Kasumi-1 (cell line): ENCODE measurements around the gene NTSR2.

Experiments used
- DNase-seq, 2 experiments: peaks; one replicate each; lab custom pipeline; 2025; lab: John Stamatoyannopoulos, UW

Gene NTSR2

DNA sequence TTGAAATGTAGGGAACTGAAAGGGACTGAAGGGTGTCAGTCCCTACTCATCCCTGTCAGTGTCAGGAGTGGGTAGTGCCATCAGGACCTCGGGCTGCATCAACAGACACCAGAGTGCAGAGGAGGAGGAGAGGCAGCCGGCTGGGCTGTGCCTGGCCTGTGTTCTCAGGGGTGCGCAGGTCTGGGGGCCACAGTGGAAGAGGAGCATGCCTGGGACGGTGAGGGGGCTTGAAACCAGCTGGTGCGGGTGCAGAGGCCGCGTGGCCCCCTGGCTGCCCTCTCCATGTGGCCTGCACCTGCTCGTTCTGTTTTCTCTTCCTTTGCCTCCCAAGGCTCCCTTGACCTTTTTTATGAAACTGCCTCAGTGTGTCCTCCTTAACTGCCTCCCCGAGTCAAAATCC lies 41.3 kb downstream of the NTSR2 start:
- no peak for DNase-seq

DNA sequence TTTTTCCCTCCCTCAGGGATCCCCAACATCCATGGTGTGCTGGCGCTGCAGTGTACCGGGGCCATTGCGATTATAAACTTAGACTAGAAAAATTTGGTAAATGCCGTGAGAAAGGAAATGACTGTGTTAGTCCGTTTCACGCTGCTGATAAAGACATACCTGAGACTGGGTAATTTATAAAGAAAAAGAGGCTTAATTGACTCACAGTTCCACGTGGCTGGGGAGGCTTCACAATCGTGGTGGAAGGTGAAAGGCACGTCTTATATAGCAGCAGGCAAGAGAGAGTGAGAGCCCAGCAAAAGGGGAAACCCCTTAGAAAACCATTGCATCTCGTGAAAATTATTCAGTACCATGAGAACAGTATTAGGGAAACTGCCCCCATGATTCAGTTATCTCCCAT lies 44.3 kb downstream of the NTSR2 start:
- no peak for DNase-seq

DNA sequence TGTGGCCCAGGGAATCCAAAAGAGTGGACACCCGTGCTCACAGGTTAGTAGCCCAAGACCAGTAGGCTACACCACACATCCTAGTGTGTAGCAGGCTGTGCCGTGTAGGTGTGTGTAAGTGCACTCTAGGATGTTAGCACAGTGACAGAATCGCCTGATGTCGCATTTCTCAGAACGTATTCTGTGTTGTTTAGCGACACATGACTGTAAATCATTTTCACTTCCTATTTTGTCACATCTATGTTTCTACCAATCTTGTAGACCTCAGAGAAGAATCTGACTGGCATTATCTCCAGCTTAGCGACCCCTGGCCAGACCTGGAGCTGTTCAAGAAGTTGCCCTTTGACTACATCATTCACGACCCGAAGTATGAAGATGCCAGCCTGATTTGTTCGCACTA lies 45.1 kb downstream of the NTSR2 start:
- no peak for DNase-seq

DNA sequence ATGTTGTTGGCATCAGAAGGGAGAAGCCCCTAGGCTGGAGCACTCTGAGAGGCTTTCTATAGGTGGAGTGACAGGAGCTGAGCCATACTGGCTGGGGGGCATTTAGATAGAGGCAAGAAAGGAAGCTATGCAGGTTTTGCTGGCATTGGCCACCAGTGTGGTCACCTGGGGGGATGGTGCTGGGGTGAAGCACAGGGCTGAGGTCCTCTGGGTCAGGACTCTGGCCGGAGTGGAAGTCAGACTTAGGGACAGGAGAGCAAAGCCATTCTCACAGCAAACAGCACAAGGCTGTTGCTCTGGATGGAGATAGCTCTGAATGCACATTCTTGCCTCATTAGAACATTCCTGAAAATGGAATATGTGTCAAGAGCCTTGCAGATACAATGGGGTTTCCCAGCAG lies 47.4 kb downstream of the NTSR2 start:
- no peak for DNase-seq

DNA sequence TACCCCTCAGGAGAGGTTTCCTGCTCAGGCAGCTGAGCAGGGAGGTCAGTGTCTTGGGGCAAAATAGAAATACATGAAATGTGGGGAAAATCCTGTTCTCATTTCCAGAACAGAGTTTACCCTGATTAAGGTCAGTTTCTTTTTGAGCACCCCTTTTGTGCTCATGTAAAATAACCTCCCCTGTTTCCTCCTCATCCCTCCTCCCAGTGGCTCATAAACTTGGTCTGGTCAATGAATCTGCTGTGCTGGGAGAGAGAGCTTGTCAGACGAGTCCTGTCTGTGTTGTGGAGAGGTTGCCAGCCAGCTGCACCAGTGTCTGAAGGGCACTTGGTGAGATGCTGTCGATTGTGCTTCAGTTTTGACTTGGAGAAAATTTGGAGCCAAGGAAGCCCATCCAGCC lies 48.6 kb downstream of the NTSR2 start:
- DNase-seq: no peak

DNA sequence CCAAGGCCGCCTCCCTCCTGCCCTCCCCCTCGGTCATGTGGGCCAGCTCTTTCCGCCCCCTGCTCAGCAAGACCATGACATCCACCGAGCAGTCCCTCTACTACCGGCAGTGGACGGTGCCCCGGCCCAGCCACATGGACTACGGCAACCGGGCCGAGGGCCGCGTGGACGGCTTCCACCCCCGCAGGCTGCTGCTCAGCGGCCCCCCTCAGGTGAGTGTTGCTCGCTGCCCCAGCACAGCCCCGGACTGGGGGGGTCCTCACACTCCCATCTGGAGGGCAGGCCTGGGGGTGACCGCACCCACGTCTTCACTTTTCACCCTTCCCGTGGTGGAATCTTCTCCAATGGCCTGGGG lies 51.3 kb downstream of the NTSR2 start:
- DNase-seq: no peak

DNA sequence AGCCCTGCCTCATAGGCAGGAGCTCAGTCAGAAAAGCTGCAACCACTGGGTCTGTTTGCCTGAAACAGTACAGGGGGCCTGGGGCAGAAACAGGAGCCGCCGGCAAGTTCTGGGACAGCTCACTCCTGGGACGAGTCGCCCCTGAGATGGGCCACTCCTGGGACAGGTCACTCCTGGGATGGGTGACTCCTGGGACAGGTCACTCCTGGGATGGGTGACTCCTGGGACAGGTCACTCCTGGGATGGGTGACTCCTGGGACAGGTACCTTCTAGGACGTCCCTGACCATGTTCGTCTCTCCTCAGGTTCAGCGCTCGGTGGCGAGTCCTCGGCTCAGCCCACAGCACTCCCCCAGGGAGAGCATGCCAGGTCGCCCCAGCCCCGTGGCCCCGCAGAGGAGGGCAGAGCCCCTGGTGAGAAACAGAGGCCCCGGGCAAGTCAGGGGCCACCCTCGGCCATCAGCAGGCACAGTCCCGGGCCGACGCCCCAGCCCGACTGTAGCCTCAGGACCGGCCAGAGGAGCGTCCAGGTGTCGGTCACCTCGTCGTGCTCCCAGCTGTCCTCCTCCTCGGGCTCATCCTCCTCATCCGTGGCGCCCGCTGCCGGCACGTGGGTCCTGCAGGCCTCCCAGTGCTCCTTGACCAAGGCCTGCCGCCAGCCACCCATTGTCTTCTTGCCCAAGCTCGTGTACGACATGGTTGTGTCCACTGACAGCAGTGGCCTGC lies 51.8 kb downstream of the NTSR2 start:
- no peak for DNase-seq

DNA sequence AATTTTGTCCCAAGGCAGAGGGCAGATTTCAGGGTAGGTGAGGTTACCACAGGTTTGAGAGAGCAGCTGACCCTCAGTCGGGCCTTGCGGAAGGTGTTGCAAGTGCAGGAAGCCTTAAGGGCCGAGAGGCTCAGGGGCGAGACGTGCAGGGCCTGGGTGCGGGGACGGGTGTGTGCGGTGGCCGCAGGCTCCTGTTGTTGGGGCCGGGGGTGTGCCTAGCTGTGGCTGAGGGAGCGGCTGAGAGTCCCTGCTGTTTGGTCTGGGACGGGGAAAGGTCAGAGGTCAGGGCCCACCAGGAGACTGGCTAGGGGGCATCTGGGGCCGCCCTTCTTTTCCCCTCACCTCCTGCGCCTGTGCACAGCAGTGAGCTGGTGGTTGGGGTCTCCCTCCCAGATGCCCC lies 52.5 kb downstream of the NTSR2 start:
- no peak for DNase-seq

DNA sequence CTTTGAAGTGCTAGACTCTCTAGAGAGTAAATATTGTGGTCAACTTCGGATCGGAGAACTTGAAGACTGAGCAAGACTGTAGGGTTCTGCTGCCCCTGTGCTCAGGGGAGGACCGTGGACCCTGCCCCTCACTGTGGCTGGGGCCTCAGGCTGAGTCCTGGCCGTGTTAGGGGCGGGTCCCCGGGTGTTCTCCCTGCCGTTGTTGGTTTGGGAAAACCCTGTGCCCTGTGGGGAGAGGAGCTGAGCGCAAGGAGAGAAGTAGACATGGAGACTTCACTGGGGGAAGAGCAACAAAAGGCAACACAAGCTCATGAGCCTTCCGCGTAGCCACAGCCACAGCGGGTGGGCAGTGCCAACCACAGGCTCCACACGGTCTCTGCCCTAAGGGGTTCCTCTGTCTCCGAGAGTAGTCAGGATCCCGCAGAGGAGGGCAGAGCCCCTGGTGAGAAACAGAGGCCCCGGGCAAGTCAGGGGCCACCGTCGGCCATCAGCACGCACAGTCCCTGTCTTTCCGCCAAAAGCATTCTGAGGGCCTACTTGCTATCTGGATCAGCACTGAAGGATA lies 53.1 kb downstream of the NTSR2 start:
- DNase-seq: no peak

DNA sequence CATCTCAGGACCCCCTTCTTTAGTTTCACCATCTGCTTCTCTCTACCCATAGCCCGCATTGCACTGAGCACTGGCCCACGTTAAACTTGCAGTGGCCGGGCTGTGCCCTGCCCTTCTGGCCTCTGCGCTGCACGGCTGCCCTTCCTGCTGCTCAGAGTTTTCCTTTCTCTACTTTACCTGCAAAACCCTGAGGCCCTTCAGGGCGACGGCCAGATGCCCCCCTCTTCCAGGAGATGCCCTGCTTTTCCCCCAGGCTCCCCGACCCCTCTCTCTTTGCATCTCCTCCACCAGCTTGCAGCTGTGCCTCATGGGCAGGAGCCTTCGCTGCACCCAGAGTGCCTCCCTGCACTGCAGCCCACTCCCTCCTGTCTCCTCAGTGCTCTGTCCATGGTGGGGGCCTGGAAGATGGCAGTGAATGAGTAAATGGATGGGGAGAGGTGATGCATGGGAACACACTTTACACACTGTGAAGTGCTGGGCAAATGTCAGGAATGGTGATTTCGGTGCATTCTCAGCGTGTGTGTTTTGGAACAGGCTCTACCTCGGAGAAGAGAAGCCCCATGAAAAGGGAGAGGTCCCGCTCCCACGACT lies 53.8 kb downstream of the NTSR2 start:
- no peak for DNase-seq

DNA sequence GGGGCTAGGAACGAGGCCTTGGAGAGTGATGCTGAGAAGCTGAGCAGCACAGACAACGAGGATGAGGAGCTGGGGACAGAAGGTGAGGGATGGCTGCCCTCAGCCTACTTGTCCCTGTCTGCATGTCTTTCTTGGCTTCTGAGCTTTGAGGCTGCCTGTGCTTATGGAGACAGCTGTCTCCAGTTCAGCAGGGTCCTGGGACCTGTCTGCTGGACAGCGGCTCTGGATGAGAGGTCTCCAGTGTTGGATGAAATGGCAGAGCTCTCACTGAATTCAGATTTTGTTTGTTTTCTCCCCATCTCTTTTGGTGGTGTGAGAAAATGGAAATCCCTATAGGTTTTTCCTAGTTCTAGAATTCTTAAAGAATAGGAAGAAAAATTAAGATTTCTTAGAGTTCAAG lies 54.8 kb downstream of the NTSR2 start:
- DNase-seq: no peak

DNA sequence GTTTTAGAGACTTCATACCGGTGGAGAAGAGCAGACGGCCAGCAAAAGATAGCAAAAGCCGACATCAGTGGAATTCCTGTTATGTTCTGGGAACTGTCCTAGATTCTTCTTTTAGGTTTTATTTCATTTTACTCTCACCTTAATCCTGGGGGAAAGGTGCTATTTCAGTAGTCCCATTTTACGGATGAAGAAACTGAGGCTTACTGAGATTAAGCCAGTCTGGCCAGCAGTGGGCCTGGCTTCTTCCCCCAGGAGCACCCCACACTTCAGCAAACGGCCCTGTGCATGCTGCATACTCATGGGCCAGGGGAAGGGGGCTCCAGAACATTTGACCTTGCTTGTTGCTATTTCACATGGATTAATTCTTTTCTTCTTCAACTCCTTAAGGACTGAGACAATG lies 56.7 kb downstream of the NTSR2 start:
- DNase-seq: no peak

DNA sequence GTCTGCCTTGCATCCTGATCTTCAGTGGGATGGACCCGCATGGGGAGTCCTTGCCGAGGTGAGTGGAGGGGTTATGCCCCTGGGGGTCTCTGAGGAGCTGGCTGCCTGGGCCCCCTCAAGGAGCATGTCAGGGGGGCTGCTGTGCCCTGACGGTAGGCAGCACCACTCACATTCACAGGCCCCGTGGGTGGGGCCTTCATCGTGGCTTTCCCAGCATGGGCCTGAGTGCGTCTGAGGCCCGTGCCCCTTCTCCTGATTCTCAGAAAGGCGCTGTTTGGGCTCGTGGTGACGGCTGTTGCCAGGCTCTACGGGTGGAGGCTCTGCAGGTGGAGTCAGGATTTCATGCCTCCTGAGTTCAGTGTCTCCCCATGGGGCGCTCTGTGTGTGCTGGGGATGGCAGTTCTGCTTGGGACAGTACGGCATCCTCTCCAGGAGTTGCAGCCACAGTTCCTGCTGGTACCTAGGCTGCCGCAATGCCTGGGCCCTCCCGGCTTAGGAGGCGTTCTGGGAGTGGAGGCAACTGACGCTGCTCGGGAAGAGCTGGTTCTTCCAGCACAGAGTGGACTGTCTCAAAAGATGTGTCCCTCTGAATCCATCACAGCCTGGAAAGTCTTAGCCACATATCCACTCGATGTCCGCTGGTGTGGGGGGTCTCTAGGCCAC lies 57.3 kb downstream of the NTSR2 start:
- DNase-seq: no peak

DNA sequence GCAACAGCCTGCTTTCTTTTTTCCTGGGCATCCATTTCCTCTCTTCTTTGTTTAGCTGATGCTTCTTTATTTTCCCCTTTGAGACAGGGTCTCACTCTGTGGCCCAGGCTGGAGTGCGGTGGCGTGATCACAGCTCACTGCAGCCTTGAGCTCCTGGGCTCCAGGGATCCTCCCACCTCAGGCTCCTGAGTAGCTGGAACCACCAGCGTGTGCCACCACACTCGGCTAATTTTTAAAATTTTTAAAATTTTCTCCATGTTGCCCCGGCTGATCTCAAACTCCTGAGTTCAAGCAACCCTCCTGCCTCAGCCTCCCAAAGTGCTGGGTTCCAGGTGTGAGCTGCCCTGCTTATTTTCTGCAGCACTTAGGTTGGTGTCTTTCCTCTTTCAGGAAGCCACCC lies 58.7 kb downstream of the NTSR2 start:
- no peak for DNase-seq

DNA sequence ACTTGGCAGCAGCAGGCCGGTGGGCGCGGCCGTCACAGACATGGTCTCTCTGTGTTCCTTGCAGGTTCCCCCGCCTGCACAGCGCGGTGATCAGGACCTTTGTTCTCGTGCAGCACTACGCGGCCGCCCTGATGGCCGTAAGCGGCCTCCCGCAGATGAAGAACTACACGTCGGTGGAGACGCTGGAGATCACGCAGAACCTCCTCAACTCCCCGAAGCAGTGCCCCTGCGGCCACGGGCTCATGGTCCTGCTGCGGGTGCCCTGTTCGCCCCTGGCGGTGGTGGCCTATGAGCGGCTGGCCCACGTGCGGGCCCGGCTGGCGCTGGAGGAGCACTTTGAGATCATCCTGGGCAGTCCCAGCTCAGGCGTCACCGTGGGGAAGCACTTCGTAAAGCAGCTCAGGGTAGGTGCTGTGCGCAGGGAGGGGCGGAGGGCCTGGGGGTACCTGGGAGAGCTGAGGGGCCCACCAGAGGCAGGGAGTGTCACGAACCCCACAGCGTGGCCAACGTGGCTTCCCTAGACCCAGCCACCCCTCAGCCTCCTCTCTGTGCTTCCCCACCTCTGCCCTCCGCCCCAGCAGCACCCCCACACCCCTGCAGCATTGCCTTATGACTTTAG lies 59.3 kb downstream of the NTSR2 start:
- no peak for DNase-seq
